HFF-Myc (cell line): ENCODE data around the gene SGTB.
"Not testable (repeated sequence)": the region's sequence is repeated elsewhere in the genome, so short reads cannot be mapped to it uniquely, and the experiment has no call there.

Source experiments
- DNase-seq: peaks from one replicate; pipeline ENCODE4 v3.0.0-alpha.2; 2011; ENCODE audit warnings: low read depth; ENCODE audit errors: extremely low read depth
- H3K4me3 ChIP-seq: replicated peaks from 2 replicates; pipeline ENCODE4 v1.5.1; 2011; ENCODE audit warnings: low read depth, mild to moderate bottlenecking, control low read depth, low read length
- CTCF ChIP-seq: IDR thresholded peaks from 2 replicates; pipeline ENCODE4 v1.5.1; 2012; ENCODE audit warnings: mild to moderate bottlenecking, low read depth, low read length, control low read depth; ENCODE audit errors: missing control alignments

SGTB gene

GRCh38 chr5:65737842-65738241, 15.9 kb upstream of the SGTB start:
- no peak for TF ChIP-seq CTCF
- DNase-seq = no peak
- H3K4me3 ChIP-seq = no peak overlapping the region

- no peak overlapping the region for H3K4me3 ChIP-seq
- no peak for TF ChIP-seq CTCF
- no peak for DNase-seq
These were observed 14.1 kb upstream of the SGTB start for GRCh38 chr5:65736011-65736410.

- TF ChIP-seq CTCF = no peak
- DNase-seq = no peak
- no peak overlapping the region for H3K4me3 ChIP-seq
These were observed 13.0 kb upstream of the SGTB start for GRCh38 chr5:65734921-65735320.

- H3K4me3 ChIP-seq, DNase-seq: not testable (repeated sequence)
These were observed 12.4 kb upstream of the SGTB start for GRCh38 chr5:65734196-65734775.

GRCh38 chr5:65732046-65732445, 10.1 kb upstream of the SGTB start:
- DNase-seq, H3K4me3 ChIP-seq: not testable (repeated sequence)

GRCh38 chr5:65730910-65731309, 9.0 kb upstream of the SGTB start:
- no peak for TF ChIP-seq CTCF
- DNase-seq = no peak
- H3K4me3 ChIP-seq = no peak overlapping the region

- TF ChIP-seq CTCF = no peak
- no peak overlapping the region for H3K4me3 ChIP-seq
- no peak for DNase-seq
These were observed 6.3 kb upstream of the SGTB start for GRCh38 chr5:65728218-65728617.

- DNase-seq = no peak
- no peak for TF ChIP-seq CTCF
- no peak overlapping the region for H3K4me3 ChIP-seq
These were observed 5.7 kb upstream of the SGTB start for GRCh38 chr5:65727491-65728156.
